Endometrial microvascular endothelial cells (primary cell): ENCODE results near the gene COL6A2. TPM values are rescaled to one million over a fixed set of nuclear protein-coding genes. Genes with fewer than 3 reads are reported as not detected.

Source experiments
- in situ Hi-C: cut with HindIII; loops from 2 replicates; pipeline ENCODE4 v1.10.0; 2017; ENCODE audit warnings: low sequenced_read_pairs, low pct_unique_long_range_greater_than_20kb; ENCODE audit errors: inconsistent ontology term
- total RNA-seq: library from RNA; depleted of rRNA; stranded (reverse); fragments of >200 nt; gene quantifications from one replicate; pipeline ENCODE4 v1.2.3, GENCODE V29; 2015; ENCODE audit errors: inconsistent ontology term

COL6A2 gene
- total RNA-seq, 1 donor from 2014 or later = 11.2 TPM

- in situ Hi-C loops = no loop called here
Observed at GRCh38 chr21:46120301-46121285, 22.7 kb downstream of the COL6A2 start.

GRCh38 chr21:46121286-46122221 is 23.6 kb downstream of the COL6A2 start:
- in situ Hi-C loops = no loop called here

DNA sequence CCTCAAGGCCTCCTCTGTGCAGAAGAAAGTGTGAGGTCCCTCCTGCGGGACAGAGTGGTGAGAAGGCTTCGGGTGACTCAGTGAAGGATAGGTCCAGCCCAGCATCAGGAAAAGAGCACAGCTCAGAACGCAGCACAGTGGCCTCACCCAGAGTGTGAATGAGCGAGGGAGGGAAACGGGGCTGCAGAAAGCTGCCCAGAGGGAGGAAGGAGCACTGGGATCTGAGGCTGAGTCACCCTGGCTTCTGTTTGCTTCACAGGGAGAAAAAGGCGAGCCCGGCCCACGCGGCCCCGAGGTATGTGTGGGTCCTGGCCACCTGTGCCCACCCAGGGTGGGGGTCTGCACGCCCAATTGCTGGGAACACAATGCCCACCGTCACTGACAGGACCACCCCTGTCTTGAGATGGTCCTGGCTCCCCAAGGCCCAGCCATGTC is 24.3 kb downstream of the COL6A2 start:
- in situ Hi-C loops = no loop called here

DNA sequence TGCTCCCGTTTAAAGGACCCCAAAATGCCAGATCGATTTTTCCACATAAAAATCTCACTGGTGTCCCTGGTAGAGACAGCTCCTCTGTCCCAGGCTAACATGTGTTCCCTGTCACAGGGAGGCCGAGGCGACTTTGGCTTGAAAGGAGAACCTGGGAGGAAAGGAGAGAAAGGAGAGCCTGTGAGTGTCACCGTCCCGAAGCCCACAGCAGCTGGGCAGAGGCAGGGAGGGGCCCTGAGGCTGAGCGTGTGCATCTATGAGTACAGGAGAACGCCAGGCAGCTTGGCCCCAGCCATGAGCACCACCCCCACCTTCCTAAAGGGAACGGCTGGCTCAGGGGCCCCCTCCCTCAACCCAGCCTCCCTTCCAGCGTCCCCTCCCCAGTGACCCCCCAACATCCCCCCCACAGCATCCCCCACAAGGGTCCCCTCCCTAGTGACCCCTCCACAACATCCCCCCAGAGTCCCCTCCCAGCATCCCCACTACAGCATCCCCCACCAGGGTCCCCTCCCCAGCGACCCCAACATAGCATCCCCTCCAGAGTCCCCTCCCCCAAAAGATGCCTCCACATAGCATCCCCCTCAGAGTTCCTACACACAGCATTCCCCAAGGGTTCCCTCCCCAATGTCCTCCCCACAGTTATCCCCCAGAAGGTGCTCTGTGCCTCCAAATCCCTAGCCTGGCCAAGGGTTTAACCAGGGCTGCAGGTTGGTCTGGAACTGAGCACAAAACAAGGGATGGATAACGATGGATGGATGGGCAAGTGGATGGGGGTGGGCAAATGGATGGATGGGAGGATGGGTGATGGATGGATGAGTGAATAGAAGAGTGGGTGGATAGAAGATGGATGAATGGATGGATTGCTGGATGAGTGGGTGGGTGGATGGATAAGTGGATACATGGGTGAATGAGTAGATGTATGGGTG is 25.1 kb downstream of the COL6A2 start:
- in situ Hi-C loops = no loop called here

- in situ Hi-C loops = no loop called here
Observed at GRCh38 chr21:46124083-46124925, 26.4 kb downstream of the COL6A2 start.

DNA sequence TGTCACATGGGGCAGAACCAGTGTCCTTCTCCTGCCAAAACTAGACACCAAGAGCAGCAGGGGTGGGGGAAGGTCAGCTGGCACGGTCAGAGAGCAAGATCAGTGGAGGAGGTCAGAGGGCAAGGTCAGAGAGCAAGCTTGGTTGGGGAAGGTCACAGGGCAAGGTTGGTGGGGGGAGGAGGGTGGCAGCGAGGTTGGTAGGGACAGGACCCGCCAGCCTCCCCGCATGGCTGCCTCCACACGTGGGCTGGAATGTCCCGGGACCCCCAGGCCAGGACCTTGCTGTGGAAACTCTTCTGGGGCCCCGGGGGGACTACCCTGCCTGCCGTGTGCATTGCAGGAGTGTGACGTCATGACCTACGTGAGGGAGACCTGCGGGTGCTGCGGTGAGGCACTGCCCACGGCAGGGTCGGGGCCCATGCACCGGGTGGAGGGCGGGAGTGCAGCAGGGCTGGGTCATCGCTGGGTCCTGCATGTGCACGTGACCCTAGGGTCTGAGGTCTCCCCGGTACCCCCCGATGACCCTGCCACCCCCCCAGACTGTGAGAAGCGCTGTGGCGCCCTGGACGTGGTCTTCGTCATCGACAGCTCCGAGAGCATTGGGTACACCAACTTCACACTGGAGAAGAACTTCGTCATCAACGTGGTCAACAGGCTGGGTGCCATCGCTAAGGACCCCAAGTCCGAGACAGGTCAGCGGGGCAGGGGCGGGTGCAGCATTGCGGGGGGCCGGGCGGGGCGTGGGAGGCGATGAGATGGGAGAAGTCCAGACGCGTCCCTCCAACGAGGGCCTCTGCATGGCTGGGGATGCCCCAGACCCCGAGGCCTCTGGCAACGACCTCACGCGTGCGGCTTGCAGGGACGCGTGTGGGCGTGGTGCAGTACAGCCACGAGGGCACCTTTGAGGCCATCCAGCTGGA is 27.3 kb downstream of the COL6A2 start:
- in situ Hi-C loops = no loop called here

DNA sequence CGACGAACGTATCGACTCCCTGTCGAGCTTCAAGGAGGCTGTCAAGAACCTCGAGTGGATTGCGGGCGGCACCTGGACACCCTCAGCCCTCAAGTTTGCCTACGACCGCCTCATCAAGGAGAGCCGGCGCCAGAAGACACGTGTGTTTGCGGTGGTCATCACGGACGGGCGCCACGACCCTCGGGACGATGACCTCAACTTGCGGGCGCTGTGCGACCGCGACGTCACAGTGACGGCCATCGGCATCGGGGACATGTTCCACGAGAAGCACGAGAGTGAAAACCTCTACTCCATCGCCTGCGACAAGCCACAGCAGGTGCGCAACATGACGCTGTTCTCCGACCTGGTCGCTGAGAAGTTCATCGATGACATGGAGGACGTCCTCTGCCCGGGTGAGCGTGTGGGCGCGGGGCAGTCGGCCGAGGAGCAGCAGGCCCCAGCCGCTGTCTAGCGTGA is 28.0 kb downstream of the COL6A2 start:
- in situ Hi-C loops = no loop called here

DNA sequence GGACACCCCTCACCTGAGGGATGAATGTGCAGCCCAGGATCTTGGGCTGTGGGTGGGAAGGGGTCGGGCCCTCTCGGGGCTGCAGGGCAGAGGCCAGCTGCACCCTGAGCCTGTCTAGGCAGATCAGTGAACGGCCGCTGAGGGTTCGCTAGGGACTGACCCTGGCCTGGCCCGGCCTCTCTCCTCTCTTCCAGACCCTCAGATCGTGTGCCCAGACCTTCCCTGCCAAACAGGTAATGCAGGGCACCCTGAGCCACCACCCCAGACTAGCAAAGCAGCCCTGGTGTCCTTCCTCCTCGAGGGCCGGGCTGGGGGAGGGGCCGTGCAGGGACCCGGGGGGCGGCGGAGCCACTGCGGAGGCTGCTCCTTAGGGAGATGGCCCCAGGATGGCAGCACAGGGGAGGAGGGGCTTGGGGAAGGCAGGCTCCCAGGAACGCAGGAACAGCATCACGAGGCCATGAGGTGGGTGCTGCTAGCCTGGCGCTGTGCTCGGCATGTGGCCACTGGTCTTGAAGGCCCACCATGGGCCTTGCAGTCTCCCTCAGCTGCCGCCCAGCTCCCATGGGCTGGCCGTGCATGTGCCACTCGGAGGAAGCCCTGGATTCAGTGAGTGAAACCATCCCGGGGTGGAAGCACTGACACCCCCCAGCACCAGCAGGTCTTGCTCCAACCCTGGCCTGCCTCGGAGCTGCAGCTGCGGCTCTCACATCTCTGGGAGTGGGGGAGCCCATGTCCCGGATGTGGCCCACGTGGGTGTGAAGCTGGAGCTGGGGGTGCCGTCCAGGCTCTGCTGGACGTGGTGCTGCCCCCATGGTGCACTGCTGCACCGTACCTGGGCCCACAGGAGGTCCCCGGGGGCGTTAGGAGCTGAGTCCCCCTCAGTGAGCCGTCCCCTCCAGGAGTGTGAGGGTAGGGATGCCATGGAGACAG is 28.7 kb downstream of the COL6A2 start:
- in situ Hi-C loops = no loop called here

DNA sequence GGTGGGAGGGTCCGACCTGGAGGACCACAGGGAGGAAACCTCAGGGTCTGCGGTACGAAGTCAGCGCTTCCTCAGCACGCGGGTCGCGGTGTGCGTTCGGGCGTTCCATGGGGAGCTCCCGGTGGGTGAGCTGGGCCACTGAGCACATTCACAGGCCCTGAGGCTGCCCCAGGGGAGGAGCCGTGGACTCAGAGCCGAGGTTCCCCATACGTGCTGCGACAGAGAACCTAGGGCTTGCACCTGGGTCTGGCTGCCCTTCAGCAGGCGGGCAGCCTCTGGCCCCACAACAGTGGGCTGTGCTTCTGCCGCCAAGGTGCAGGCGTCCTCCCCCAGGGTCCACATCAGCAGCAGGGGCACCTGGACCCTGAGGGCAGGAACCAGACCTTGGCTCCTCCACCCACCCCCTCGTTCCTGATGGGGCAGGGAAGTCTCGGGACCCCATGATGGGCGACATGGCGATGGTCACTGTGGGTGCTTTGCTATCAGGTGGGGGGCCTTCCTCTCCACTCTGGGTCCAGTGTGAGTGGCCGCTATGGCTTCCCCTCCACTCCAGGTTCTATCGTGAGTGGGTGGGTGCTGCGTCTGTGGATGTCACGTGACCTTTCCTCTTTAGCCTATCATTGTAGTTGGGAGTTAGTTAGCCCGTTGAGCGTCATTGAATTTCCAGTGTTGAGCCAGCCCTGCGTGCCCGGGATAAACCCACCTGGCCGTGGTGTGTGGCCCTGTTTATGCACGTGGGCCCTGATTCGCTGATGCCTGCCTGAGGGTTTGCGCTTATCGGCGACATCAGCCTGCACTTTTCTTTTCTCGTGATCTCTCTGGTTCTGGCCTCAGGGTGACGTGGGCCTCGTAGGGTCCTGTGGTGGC is 29.6 kb downstream of the COL6A2 start:
- in situ Hi-C loops = no loop called here

DNA sequence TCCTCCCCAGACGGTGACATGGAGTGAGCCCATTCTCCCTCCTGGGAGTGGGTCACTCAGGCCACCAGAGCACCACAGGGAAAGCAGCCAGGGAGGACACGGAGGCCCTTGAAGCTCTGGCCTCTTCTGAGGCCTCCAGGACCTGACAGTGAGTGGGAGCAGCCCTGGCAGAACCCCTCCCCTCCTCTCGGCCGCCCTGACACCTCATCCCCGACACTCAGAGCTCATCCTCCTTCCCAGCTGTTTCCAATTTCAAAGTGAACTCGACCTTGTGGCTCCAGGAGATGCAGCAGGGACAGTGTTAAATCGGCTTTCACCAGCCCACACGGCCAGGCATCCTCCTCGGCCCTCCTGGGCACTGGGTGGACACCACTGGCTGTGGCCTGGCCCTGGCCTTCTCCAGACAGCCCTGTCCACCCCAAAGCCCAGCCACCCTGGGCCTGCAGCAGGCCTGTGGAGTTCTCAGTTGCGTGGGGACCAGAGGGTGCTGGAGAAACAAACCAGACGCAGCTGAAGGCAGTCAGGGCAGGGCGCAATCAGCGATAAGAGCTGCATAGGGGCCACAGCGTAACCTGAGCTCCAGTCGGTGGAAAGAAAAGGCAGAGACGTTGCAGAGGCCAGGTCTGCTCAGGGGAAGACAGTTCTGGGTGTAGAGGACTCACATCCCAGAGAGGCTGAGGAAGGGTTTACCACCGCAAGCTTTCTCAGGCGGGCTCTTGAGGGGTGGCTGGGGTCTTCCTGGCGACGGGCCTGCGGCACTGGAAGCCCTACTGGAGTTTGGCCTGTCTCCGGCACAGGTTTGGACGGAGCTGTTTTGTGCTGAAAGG is 30.4 kb downstream of the COL6A2 start:
- in situ Hi-C loops = no loop called here

DNA sequence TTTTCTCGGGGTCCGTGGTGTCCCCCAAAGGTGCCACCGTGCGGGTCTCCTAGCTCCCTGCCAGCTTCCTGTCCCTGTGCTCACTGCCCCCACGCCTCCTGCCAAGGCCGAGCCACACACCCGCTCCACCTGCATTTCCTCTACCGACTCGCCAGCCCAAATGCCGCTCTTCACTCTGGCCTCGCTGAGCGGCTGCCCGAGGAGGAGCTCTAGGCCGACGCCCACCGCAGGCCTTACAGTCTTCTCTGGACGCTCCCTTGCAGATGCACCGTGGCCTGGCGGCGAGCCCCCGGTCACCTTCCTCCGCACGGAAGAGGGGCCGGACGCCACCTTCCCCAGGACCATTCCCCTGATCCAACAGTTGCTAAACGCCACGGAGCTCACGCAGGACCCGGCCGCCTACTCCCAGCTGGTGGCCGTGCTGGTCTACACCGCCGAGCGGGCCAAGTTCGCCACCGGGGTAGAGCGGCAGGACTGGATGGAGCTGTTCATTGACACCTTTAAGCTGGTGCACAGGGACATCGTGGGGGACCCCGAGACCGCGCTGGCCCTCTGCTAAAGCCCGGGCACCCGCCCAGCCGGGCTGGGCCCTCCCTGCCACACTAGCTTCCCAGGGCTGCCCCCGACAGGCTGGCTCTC is 31.1 kb downstream of the COL6A2 start:
- in situ Hi-C loops = no loop called here

DNA sequence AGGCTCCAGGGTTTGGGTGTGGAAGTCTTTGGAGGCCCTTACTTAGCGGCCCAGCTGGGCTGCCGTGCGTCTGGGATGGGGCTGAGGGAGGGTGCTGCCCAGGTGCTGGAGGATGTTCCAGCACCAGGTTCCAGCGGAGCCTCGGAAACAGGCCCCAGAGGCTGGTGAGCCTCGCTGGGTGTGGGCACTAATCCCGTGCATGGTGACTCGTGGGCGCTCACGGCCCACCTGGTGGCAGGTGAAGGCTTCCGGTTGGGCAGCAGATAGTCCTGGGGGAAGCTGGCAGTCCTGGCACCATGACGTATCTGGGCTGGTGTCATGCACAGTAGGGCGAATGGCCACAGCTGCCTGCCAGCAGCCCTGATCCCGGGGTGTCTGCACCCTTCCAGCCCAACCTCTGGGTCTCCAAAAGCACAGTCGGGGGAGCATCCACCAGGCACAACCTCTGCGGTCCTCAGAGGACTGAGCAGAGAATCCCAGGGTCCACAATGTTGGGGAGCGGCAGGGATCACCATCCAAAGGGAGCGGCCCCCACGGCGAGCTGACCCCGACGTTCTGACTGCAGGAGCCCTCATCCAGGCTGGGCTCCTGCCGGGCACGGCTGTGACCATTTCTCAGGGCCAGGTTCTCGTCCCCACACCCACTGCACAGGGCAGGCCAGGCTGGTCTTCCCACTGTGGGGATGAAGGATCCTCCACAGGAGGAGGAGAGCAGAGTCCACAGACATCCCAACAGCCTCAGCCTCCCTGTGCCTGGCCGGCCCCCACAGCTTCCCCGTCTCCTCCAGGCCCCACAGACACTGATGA is 32.1 kb downstream of the COL6A2 start:
- in situ Hi-C loops = no loop called here
